GM23338 (cell line): Measurements from ENCODE around the gene FAM162A.

Experiments
- CREB1 ChIP-seq: fragments of 250-450 bp; sonication (Bioruptor Pico); IDR thresholded peaks from 2 replicates; pipeline ENCODE4 v1.5.0; 2020; ENCODE audit warnings: low read depth, mild to moderate bottlenecking, moderate library complexity
- ETS1 ChIP-seq: IDR thresholded peaks from 2 replicates; pipeline ENCODE4 v1.6.1; 2016; ENCODE audit warnings: antibody characterized with exemption
- EZH2 ChIP-seq: fragments of 200-600 bp; sonication (generic); IDR thresholded peaks from one replicate; pipeline ENCODE4 v1.8.0; 2017; ENCODE audit warnings: antibody characterized with exemption, mild to moderate bottlenecking, low read depth; ENCODE audit not compliant: unreplicated experiment
- EZH2phosphoT487 ChIP-seq: fragments of 200-600 bp; sonication (generic); IDR thresholded peaks from one replicate; pipeline ENCODE4 v1.8.1; 2018; ENCODE audit warnings: antibody characterized with exemption; ENCODE audit not compliant: unreplicated experiment
- JUNB ChIP-seq: IDR thresholded peaks from one replicate; pipeline ENCODE4 v1.6.1; 2016; ENCODE audit warnings: antibody characterized with exemption; ENCODE audit not compliant: unreplicated experiment
- POLR2AphosphoS5 ChIP-seq: IDR thresholded peaks from 2 replicates; pipeline ENCODE4 v1.6.1; 2016; ENCODE audit warnings: antibody characterized with exemption, low read depth
- REST ChIP-seq: IDR thresholded peaks from one replicate; pipeline ENCODE4 v1.6.1; 2018; ENCODE audit warnings: antibody characterized with exemption; ENCODE audit not compliant: unreplicated experiment
- STAT1 ChIP-seq: IDR thresholded peaks from one replicate; pipeline ENCODE4 v1.6.1; 2016; ENCODE audit warnings: antibody characterized with exemption; ENCODE audit not compliant: unreplicated experiment
- ZNF331 ChIP-seq: fragments of 250-450 bp; sonication (Bioruptor Pico); IDR thresholded peaks from 2 replicates; pipeline ENCODE4 v1.5.0; 2020; ENCODE audit warnings: low read depth, mild to moderate bottlenecking, moderate library complexity
- TF ChIP-seq, protein P1 (sequence below), 2 experiments: fragments of 200-600 bp in 1 of 2; sonication (generic) in 1 of 2; conservative IDR thresholded peaks; 2 replicates each; pipeline versions ENCODE4 v1.5.1 to v1.6.1; 2016 to 2017; ENCODE audit warnings: antibody characterized with exemption in 2 of 2, low read depth in 2 of 2, mild to moderate bottlenecking in 2 of 2, moderate library complexity in 1 of 2

DNA sequence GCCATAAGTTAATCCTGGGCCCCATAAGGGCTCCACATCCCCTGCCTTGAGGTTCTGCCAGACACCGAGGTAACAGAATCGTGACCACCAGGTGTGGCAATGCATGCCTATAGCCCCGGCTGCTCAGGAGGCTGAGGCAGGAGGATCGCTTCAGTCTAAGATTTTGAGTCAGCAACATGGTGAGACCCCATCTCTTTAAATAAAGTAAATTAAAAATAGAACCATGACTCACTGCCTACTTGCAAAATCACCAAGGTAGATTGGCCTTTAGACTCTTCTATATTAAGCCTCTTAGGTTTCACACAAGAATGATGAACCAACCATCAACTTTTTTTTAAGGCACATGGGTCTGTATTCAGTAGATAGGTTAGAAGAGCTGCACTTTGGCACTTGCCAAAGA lies 22.2 kb downstream of the FAM162A start:
- TF ChIP-seq, protein P1, sequence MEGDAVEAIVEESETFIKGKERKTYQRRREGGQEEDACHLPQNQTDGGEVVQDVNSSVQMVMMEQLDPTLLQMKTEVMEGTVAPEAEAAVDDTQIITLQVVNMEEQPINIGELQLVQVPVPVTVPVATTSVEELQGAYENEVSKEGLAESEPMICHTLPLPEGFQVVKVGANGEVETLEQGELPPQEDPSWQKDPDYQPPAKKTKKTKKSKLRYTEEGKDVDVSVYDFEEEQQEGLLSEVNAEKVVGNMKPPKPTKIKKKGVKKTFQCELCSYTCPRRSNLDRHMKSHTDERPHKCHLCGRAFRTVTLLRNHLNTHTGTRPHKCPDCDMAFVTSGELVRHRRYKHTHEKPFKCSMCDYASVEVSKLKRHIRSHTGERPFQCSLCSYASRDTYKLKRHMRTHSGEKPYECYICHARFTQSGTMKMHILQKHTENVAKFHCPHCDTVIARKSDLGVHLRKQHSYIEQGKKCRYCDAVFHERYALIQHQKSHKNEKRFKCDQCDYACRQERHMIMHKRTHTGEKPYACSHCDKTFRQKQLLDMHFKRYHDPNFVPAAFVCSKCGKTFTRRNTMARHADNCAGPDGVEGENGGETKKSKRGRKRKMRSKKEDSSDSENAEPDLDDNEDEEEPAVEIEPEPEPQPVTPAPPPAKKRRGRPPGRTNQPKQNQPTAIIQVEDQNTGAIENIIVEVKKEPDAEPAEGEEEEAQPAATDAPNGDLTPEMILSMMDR (conservative IDR thresholded peaks at IDR 0.05; ENCODE audit: low read depth in 2 of 2) = no peak
- TF ChIP-seq REST (no peak), ZNF331 (CRISPR knock-in tag) (no peak), ETS1 (no peak), JUNB (no peak), EZH2phosphoT487 (no peak), POLR2AphosphoS5 (no peak), EZH2 (no peak), CREB1 (CRISPR knock-in tag) (no peak), STAT1 (no peak)
